Mucosa of stomach (tissue), 1 donor: Measurements from ENCODE around the gene RAI1.

Experiments used
- H3K27me3 ChIP-seq: one replicate; pipeline ENCODE4 v1.7.0; 2013; ENCODE audit warnings: mild to moderate bottlenecking, low read length; ENCODE audit not compliant: control insufficient read depth, insufficient read depth
- H3K36me3 ChIP-seq: one replicate; pipeline ENCODE4 v1.7.0; 2013; ENCODE audit warnings: low read length; ENCODE audit not compliant: control insufficient read depth, insufficient read depth
- H3K4me1 ChIP-seq: one replicate; pipeline ENCODE4 v1.7.0; 2013; ENCODE audit warnings: mild to moderate bottlenecking, low read length; ENCODE audit not compliant: control insufficient read depth, insufficient read depth
- H3K4me3 ChIP-seq: one replicate; pipeline ENCODE4 v1.7.0; 2013; ENCODE audit warnings: low read length
- H3K9ac ChIP-seq: one replicate; pipeline ENCODE4 v1.7.0; 2013; ENCODE audit warnings: mild to moderate bottlenecking, low read length, moderate library complexity
- H3K9me3 ChIP-seq: one replicate; pipeline ENCODE4 v1.7.0; 2013; ENCODE audit warnings: mild to moderate bottlenecking, low read length, moderate library complexity; ENCODE audit not compliant: control insufficient read depth
- donor health status: Pancreatic carcinoma.

The RAI1 gene

GRCh38 chr17:17728146-17728545 lies 46.9 kb downstream of the RAI1 start:
- Histone ChIP-seq H3K27me3 (no peaks in the 10 kb centered on the region), H3K4me1 (peaks cover 66% of the 10 kb centered on the region), H3K9ac (peak overlapping the region; percentile 19), H3K4me3 (no peak overlapping the region), H3K9me3 (no peaks in the 10 kb centered on the region), H3K36me3 (no peaks in the 10 kb centered on the region)

- Histone ChIP-seq H3K9ac (peak overlapping the region; percentile 42), H3K4me1 (peaks cover 68% of the 10 kb centered on the region)
These were observed 47.4 kb downstream of the RAI1 start for GRCh38 chr17:17728550-17729251.

GRCh38 chr17:17729620-17730249 lies 48.5 kb downstream of the RAI1 start:
- Histone ChIP-seq H3K9ac (no peak overlapping the region), H3K4me1 (peaks cover 63% of the 10 kb centered on the region), H3K27me3 (no peaks in the 10 kb centered on the region), H3K4me3 (no peak overlapping the region), H3K36me3 (no peaks in the 10 kb centered on the region), H3K9me3 (no peaks in the 10 kb centered on the region)

More at GRCh38 chr17:17728550-17729251, 47.4 kb downstream of the RAI1 start:
- H3K27me3 ChIP-seq: no peaks in the 10 kb centered on the region
- H3K9me3 ChIP-seq: no peaks in the 10 kb centered on the region
- no peaks in the 10 kb centered on the region for H3K36me3 ChIP-seq
- H3K4me3 ChIP-seq: no peak overlapping the region

GRCh38 chr17:17730250-17730935 lies 49.1 kb downstream of the RAI1 start:
- no peaks in the 10 kb centered on the region for H3K9me3 ChIP-seq
- peaks cover 60% of the 10 kb centered on the region for H3K4me1 ChIP-seq
- no peak overlapping the region for H3K4me3 ChIP-seq
- no peak overlapping the region for H3K9ac ChIP-seq
- no peaks in the 10 kb centered on the region for H3K36me3 ChIP-seq
- H3K27me3 ChIP-seq: no peaks in the 10 kb centered on the region

GRCh38 chr17:17732444-17732843 lies 51.2 kb downstream of the RAI1 start:
- no peaks in the 10 kb centered on the region for H3K9me3 ChIP-seq
- H3K36me3 ChIP-seq: no peaks in the 10 kb centered on the region
- H3K4me1 ChIP-seq: peaks cover 54% of the 10 kb centered on the region
- no peaks in the 10 kb centered on the region for H3K27me3 ChIP-seq
- H3K9ac ChIP-seq: peak overlapping the region; percentile 12
- H3K4me3 ChIP-seq: no peak overlapping the region

GRCh38 chr17:17732892-17733670 lies 51.8 kb downstream of the RAI1 start:
- H3K9me3 ChIP-seq: no peaks in the 10 kb centered on the region
- H3K9ac ChIP-seq: peak overlapping the region; percentile 12
- no peak overlapping the region for H3K4me3 ChIP-seq
- peaks cover 54% of the 10 kb centered on the region for H3K4me1 ChIP-seq
- no peaks in the 10 kb centered on the region for H3K36me3 ChIP-seq
- H3K27me3 ChIP-seq: no peaks in the 10 kb centered on the region

GRCh38 chr17:17736205-17737183 lies 55.2 kb downstream of the RAI1 start:
- peaks cover 60% of the 10 kb centered on the region for H3K4me1 ChIP-seq
- H3K27me3 ChIP-seq: no peaks in the 10 kb centered on the region
- no peaks in the 10 kb centered on the region for H3K36me3 ChIP-seq
- no peaks in the 10 kb centered on the region for H3K9me3 ChIP-seq
- no peak overlapping the region for H3K4me3 ChIP-seq
- H3K9ac ChIP-seq: no peak overlapping the region

GRCh38 chr17:17737961-17738894 lies 57.0 kb downstream of the RAI1 start:
- H3K27me3 ChIP-seq: no peaks in the 10 kb centered on the region
- peak overlapping the region; percentile 55 for H3K9ac ChIP-seq
- no peak overlapping the region for H3K4me3 ChIP-seq
- no peaks in the 10 kb centered on the region for H3K36me3 ChIP-seq
- H3K9me3 ChIP-seq: no peaks in the 10 kb centered on the region
- peaks cover 62% of the 10 kb centered on the region for H3K4me1 ChIP-seq

GRCh38 chr17:17738901-17739300 lies 57.6 kb downstream of the RAI1 start:
- peak overlapping the region; percentile 55 for H3K9ac ChIP-seq
- H3K4me3 ChIP-seq: no peak overlapping the region
- H3K9me3 ChIP-seq: no peaks in the 10 kb centered on the region
- peaks cover 60% of the 10 kb centered on the region for H3K4me1 ChIP-seq
- H3K27me3 ChIP-seq: no peaks in the 10 kb centered on the region
- H3K36me3 ChIP-seq: no peaks in the 10 kb centered on the region

- H3K36me3 ChIP-seq: no peaks in the 10 kb centered on the region
- no peaks in the 10 kb centered on the region for H3K27me3 ChIP-seq
- H3K4me3 ChIP-seq: no peak overlapping the region
- no peaks in the 10 kb centered on the region for H3K9me3 ChIP-seq
- peak overlapping the region; percentile 51 for H3K9ac ChIP-seq
- H3K4me1 ChIP-seq: peaks cover 59% of the 10 kb centered on the region
These were observed 58.3 kb downstream of the RAI1 start for GRCh38 chr17:17739388-17740066.
